ENCODE measurements around the gene TMEM128. TPM values are rescaled to one million over a fixed set of nuclear protein-coding genes. Genes with fewer than 3 reads are reported as not detected.
"Not testable (repeated sequence)": the region's sequence is repeated elsewhere in the genome, so short reads cannot be mapped to it uniquely, and the experiment has no call there.

Gene TMEM128
- total and polyA plus RNA-seq, 2 of the 13 experiments (the other 11 are each of a cell fraction or from before 2014, with no cell fraction given): 19.4 to 27.9 TPM

GRCh38 chr4:4247696-4248028, 361 bp downstream of the TMEM128 start:
- Histone ChIP-seq H3K4me1 (ENCODE audit: insufficient read depth, low read length) (peaks cover 27% of the 10 kb centered on the region), H3K79me2 (ENCODE audit: insufficient read depth, low read length) (peaks cover 11% of the 10 kb centered on the region), H3K27me3 (ENCODE audit: control insufficient read depth in 1 of 2, insufficient read depth in 2 of 2, low read length in 2 of 2) (no peaks in the 10 kb centered on the region; a peak in 1 of 5 replicates), H3K9ac (ENCODE audit: insufficient read depth, low read depth, low read length) (peak overlapping the region; percentile 87), H3K27ac (ENCODE audit: extremely low read length, insufficient read depth, low read length) (peak overlapping the region; percentile 92), H3K4me3 (replicated peaks in 1 of 3; ENCODE audit: insufficient read depth in 1 of 3, low read depth in 2 of 3, low read length in 3 of 3) (peak overlapping the region; percentile 78 to 93 (median 86)), H3K36me3 (replicated peaks in 1 of 2; ENCODE audit: control insufficient read depth in 1 of 2, insufficient read depth in 2 of 2, low read length in 2 of 2) (peaks cover 9 to 22% of the 10 kb centered on the region in 2 experiments), H2AFZ (ENCODE audit: low read length) (no peak overlapping the region), H3K4me2 (ENCODE audit: low read depth, low read length) (peak overlapping the region; percentile 98), H3K9me3 (ENCODE audit: low read length) (no peaks in the 10 kb centered on the region), H4K20me1 (ENCODE audit: insufficient read depth, low read length) (no peaks in the 10 kb centered on the region)
- BruUV-seq (replicated peaks): TSS peak; percentile 82
- DNase-seq (ENCODE audit: low spot score) (no peak), ATAC-seq (no peak), FAIRE-seq (no peak)
- intact Hi-C loops (cut with micrococcal nuclease; ENCODE audit: unreplicated experiment) (loop anchor here (2.0 kb wide), 1 partner anchor 43 kb away; the partner anchor contains the start of genes LYAR and ZBTB49), in situ Hi-C loops (cut with HindIII; ENCODE audit: extremely low pct_ligation_motif_present, low pct_unique_long_range_greater_than_20kb) (no loop called here)
- POLR2A ChIA-PET: interaction anchor here (0.9 to 3.7 kb wide), 11 partner anchors 9 to 90 kb away, joined by 3 to 63 read pairs (median 4); no protein-coding TSS in a partner anchor
- 1% methylated on average over 12 of the region's 12 CpGs for WGBS (ENCODE audit: low lambda C conversion rate)
- TF ChIP-seq HNF4G (IDR thresholded peaks at IDR 0.05; ENCODE audit: borderline replicate concordance, low read depth, low read length): no peak
- TF ChIP-seq HNF4G (CRISPR knock-in tag; IDR thresholded peaks at IDR 0.05; ENCODE audit: borderline replicate concordance, low read depth): no peak
- TF ChIP-seq ZFP82 (CRISPR knock-in tag; IDR thresholded peaks at IDR 0.05; ENCODE audit: borderline replicate concordance): 0 out of 2 replicates have a peak, but pooled peaks have one; percentile 13
- TF ChIP-seq AKAP8 (CRISPR knock-in tag; IDR thresholded peaks at IDR 0.05): 0 out of 2 replicates have a peak, but pooled peaks have one; percentile 14
- CTCF ChIA-PET (ENCODE audit: low intra/inter-chr PET ratio, low total read pairs): interaction anchor here (1.7 kb wide), 1 partner anchor 88 kb away, joined by 6 read pairs; no protein-coding TSS in a partner anchor

GRCh38 chr4:4245172-4245571, 2.9 kb downstream of the TMEM128 start:
- Histone ChIP-seq H3K36me3 (replicated peaks in 1 of 2; ENCODE audit: control insufficient read depth in 1 of 2, insufficient read depth in 2 of 2, low read length in 2 of 2) (peaks cover 9 to 38% of the 10 kb centered on the region in 2 experiments), H3K9ac (ENCODE audit: insufficient read depth, low read depth, low read length) (no peak overlapping the region), H3K4me3 (replicated peaks in 1 of 3; ENCODE audit: insufficient read depth in 1 of 3, low read depth in 2 of 3, low read length in 3 of 3) (no peak overlapping the region), H3K27ac (ENCODE audit: extremely low read length, insufficient read depth, low read length) (no peak overlapping the region), H3K9me3 (ENCODE audit: low read length) (no peaks in the 10 kb centered on the region), H4K20me1 (ENCODE audit: insufficient read depth, low read length) (no peaks in the 10 kb centered on the region), H3K79me2 (ENCODE audit: insufficient read depth, low read length) (peaks cover 11% of the 10 kb centered on the region), H3K27me3 (ENCODE audit: control insufficient read depth in 1 of 2, insufficient read depth in 2 of 2, low read length in 2 of 2) (no peaks in the 10 kb centered on the region; a peak in 1 of 5 replicates), H3K4me1 (ENCODE audit: insufficient read depth, low read length) (peaks cover 25% of the 10 kb centered on the region), H3K4me2 (ENCODE audit: low read depth, low read length) (no peak overlapping the region), H2AFZ (ENCODE audit: low read length) (no peak overlapping the region)
- POLR2A ChIA-PET: no interaction called here
- CTCF ChIA-PET (ENCODE audit: low intra/inter-chr PET ratio, low total read pairs): no interaction called here
- no peak for TF ChIP-seq IRX3 (CRISPR knock-in tag; IDR thresholded peaks at IDR 0.05; ENCODE audit: borderline replicate concordance, low read depth)
- no peak for TF ChIP-seq ZNF598 (CRISPR knock-in tag; IDR thresholded peaks at IDR 0.05; ENCODE audit: borderline replicate concordance)
- TF ChIP-seq ZNF136 (CRISPR knock-in tag; IDR thresholded peaks at IDR 0.05; ENCODE audit: low read depth): no peak
- TF ChIP-seq JUN (CRISPR knock-in tag; IDR thresholded peaks at IDR 0.05): no peak
- DNase-seq (ENCODE audit: low spot score): no peak
- no peak for FAIRE-seq
- no peak for ATAC-seq
- WGBS (ENCODE audit: low lambda C conversion rate): 96% methylated on average over 1 of the region's 1 CpG
- in situ Hi-C loops (cut with HindIII; ENCODE audit: extremely low pct_ligation_motif_present, low pct_unique_long_range_greater_than_20kb): no loop called here
- intact Hi-C loops (cut with micrococcal nuclease; ENCODE audit: unreplicated experiment): no loop called here
- BruUV-seq (replicated peaks): no TSS peak

GRCh38 chr4:4239551-4239950, 8.5 kb downstream of the TMEM128 start:
- H3K27me3 ChIP-seq (ENCODE audit: control insufficient read depth in 1 of 2, insufficient read depth in 2 of 2, low read length in 2 of 2); H3K79me2 ChIP-seq (ENCODE audit: insufficient read depth, low read length); H3K9ac ChIP-seq (ENCODE audit: insufficient read depth, low read depth, low read length); POLR2A ChIA-PET; H4K20me1 ChIP-seq (ENCODE audit: insufficient read depth, low read length); H3K4me2 ChIP-seq (ENCODE audit: low read depth, low read length); H3K4me1 ChIP-seq (ENCODE audit: insufficient read depth, low read length); BruUV-seq (replicated peaks); in situ Hi-C loops (cut with HindIII; ENCODE audit: extremely low pct_ligation_motif_present, low pct_unique_long_range_greater_than_20kb); H3K9me3 ChIP-seq (ENCODE audit: low read length); DNase-seq (ENCODE audit: low spot score); H3K27ac ChIP-seq (ENCODE audit: extremely low read length, insufficient read depth, low read length); H2AFZ ChIP-seq (ENCODE audit: low read length); ATAC-seq; CTCF ChIA-PET (ENCODE audit: low intra/inter-chr PET ratio, low total read pairs); H3K4me3 ChIP-seq (replicated peaks in 1 of 3; ENCODE audit: insufficient read depth in 1 of 3, low read depth in 2 of 3, low read length in 3 of 3); intact Hi-C loops (cut with micrococcal nuclease; ENCODE audit: unreplicated experiment); FAIRE-seq: not testable (repeated sequence)
- 98% methylated on average over 3 of the region's 3 CpGs for WGBS (ENCODE audit: low lambda C conversion rate)
- H3K36me3 ChIP-seq (replicated peaks in 1 of 2; ENCODE audit: control insufficient read depth in 1 of 2, insufficient read depth in 2 of 2, low read length in 2 of 2): peaks cover 11 to 46% of the 10 kb centered on the region in 2 experiments; a peak in 4 of 5 replicates

Measured in HepG2 (cell line).